Inferior parietal cortex (tissue), 1 donor: Measurements from ENCODE around the gene CRYL1.

Source experiments
- DNase-seq: peaks from one replicate; pipeline ENCODE4 v3.0.0-alpha.2; 2016; ENCODE audit errors: extremely low spot score

The CRYL1 gene

DNA sequence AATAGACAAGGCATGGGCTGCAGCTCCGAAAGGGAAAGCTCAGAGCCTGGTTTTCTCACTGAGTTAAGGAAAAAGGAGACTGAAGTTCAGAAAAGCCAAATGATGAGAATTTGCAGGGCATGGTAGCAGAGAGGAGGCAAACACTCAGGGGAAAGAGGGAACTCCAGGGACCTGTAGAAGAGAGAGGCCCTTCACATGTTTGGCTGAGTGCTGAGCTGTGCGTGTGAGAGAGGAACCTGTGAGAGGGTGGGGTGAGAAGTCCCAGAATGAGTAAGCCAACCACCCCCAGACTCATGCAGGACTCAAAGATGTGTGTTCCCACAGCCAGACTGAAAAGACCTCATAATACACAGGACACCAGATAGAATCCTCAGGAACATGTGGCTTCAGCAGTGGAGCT lies 2.8 kb upstream of the CRYL1 start:
- no peak for DNase-seq

DNA sequence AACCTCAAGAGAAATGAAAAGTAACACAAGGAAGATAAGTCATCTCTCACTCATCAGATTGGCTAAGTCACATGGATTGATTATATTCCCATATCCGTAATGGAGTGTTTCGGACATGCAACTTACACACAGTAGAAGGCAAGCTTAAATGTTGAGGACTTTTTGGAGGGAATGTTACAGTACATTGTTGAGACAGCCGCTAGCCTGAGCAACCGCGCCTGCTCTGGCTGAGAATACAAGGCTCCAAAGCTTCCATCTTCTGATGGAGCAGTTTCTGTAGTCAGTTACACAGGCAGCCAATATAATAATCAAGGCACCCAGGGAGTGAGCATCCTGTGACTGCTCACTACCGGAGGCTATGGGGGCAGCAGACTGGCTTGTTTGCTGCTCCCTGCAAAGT lies 1.0 kb upstream of the CRYL1 start:
- DNase-seq = no peak

DNA sequence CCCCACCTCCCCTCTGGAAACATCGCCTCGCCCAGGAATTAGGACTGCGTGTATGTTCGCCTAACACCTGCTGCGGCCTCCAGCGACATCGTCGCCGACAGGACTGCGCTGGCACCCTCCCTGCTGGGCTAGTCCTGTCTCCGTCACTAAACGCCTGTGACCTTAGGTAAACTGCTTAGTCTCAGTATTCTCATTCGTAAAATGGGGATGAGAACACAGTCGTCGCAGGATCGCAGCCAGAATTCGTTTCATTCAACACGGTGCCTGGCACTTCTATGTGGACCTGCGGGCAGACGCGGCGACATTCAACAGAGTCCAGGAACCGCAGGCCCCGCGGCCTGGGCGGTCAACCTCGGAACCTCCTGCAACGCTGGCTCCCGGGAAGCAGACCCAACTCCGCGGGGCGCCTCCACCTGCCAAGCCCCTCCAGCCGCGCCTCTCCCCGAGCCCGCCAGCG lies 485 bp downstream of the CRYL1 start:
- peak; percentile 49 for DNase-seq

DNA sequence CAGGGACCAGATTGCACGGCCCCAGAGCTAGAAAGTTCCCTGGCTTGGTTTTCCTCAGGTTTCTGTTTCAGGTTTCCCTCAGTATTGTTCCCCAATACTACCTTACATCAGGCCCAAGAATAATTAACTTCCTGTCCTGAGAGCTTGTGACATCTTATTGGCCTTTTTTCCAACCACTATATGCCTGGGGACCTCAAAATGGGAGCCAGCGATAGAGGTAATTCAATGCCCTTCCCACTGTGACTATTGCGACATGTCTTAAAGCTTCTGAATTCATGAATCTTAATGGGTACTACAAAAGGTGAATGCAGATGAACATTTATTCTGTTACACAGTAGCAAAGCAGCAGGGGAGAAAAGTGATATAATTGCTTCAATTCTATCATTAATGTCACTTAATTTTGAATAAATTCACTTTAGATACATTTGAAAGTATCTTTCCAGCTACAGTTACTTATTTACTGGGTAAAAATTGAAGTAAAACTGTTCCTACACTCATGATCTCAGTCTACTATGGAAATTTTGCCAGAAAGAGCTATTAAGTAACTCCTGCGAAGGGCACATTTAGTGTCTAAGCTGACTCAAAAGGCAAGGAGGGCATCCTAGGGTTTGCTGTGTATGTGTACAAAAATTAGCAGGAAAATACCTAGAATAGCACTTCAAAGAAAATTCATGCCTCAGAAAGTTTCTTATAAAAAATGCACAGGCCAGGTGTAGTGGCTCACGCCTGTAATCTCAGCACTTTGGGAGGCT lies 4.1 kb downstream of the CRYL1 start:
- no peak for DNase-seq

DNA sequence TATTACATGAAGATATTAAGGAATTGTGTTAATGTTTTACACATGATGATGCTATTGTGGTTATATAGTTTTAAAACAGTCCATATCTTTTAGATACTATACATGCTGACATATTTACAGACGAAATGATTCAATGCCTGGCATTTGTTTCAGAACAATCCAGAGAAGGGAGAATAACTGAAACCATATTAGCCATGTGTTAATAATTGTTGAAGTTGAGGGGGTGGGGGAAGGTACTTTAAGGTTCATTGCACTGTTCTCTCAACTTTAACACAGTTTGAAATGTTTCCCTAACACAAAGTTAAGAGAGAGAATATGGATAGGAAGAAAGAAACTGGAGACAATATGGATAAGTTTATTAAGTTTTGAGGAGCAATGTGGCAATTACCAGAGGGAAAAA lies 5.8 kb downstream of the CRYL1 start:
- no peak for DNase-seq

DNA sequence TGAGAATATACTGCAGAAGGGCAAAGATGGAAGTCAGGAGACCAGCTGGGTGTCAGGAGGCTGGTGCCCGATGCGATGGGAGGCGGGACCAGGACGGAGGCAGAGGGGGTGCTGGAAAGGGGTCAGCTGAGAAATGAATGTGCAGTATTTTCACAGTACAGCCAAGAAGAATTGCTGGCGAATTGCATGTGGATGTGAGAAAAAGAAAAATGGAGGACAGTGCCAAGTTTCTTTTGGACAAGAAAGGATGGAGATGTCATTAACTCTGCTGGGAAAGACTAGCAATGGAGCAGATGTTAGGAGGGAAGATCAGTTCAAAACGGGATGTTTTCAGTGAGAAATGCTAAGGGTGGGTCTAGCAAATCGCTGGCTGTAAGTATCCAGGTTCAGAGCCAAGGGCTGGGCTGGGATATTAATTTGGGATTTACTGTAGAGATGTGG lies 7.0 kb downstream of the CRYL1 start:
- no peak for DNase-seq

DNA sequence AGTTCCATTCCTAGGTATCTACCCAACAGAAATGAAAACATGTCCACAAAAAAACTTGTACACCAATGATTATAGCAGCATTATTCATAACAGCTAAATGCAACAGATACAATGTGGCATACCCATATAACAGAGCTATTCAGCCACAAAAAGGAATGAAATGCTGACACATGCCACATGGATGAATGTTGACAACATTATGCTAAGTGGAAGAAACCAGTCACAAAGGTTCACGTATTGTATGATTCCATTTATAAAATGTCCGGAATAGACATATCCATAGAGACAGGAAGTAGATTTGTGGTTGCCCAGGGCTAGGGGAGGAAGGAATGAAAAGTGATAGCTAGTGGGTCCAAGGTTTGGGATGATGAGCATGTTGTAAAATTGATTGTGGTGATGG lies 10.8 kb downstream of the CRYL1 start:
- no peak for DNase-seq

DNA sequence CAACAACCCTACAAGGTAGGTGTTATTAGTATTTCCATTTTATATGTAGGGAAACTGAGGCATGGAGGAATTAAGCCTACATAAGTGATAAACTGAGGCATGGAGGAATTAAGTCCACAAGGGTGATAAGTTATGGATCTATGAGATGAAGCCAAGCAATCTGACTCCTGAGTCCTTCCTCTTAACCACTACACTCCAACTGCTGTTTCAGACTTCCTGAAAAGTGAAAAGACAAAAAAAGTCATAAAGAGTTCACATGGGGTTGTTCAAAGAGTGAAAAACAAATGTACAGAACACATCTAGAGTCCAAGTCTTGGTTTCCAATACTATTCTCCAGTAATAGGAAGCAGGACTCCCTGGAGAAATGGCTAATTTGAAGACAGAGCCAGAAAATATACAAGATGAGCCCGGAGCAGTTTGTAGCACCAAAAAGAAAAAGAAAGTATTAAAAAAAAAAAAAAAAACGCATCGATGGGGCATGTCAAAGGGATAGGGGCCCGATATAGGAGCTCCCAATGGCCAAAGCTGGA lies 12.1 kb downstream of the CRYL1 start:
- no peak for DNase-seq

DNA sequence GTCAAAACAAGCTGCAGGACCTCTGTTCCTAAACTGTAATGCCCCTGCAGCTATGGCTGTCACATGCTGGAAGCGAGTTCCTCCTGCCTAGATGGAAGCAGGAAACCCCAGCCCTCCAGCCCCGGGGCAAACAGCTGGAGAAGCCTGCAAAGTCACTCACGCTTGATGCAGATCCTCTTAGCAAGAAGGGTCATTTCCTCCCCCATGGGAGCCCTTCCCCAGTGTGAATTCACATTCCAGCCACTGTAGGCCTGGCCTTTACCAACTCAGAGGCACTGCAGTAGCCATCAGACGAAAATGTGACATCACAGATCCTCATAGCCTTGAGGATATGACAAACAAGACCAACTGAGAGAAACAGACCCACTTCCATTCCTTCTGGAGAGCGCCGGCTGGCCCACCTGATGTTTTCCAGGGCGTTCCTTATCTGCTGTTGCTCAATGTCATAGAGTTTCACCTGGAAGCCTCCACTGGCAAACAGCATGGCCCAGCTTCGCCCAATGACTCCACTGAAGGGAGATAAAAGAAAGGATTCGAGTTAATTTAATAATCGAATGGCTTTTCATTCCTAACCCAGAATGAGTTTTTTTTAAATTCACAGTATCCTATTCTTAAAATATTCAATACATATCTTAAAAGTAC lies 13.5 kb downstream of the CRYL1 start:
- DNase-seq = no peak

DNA sequence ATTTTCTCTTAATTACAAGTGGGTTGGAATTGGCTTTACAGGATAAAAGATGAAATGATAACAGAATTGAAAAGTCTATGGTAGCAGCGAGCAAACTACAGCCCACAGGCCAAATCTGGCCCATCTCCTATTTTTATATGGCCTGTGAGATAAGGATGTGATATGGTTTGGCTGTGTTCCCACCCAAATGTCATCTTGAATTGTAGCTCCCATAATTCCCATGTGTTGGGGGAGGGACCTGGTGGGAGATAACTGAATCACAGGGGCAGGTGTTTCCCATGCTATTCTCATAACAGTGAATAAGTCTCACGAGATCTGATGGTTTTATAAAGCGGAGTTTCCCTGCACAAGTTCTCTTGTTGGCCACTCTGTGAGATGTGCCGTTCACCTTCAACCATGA lies 19.0 kb downstream of the CRYL1 start:
- no peak for DNase-seq

DNA sequence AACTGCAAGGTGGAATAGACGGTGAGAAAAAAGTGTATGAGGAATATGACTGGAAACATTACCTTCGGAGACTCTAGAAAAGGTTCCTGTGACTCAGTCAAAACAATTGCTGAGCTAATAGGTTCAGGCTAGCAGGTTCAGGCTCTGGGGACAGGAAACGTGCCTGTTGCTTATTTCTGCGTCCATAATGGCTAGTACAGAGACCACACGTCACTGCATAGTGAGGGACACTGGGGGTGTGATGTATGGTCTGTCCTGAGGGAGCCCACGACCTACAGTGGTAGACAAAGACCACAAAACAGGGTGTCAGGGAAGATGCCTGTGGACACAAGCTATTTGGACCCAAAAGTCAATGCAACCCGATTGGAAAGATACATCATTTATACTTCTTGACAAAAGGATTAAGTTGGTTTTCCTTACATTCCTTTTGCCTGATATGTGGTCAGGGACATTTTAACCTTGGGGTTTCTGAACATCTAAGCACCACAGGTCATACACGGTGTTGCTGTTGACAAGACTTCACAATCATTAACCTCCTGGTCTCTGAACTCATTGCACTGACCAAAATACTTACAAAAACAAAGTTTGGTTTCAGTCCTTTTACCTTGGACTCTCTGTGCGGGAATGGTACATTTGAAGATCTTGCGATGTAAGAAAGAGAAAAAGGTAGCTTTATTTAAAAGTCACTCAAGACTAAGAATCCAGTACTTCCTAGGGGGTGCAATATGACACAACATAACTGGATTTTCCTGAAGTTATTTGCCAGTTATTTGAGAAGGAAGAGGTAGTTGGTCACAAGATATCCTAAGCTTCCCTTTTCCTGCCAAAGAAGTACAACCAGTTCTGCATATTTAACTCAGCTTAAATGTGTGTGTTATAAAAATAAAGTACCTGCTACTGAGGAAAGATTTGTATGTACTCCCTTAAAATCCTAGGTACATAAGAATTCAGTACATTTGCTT lies 20.0 kb downstream of the CRYL1 start:
- no peak for DNase-seq

DNA sequence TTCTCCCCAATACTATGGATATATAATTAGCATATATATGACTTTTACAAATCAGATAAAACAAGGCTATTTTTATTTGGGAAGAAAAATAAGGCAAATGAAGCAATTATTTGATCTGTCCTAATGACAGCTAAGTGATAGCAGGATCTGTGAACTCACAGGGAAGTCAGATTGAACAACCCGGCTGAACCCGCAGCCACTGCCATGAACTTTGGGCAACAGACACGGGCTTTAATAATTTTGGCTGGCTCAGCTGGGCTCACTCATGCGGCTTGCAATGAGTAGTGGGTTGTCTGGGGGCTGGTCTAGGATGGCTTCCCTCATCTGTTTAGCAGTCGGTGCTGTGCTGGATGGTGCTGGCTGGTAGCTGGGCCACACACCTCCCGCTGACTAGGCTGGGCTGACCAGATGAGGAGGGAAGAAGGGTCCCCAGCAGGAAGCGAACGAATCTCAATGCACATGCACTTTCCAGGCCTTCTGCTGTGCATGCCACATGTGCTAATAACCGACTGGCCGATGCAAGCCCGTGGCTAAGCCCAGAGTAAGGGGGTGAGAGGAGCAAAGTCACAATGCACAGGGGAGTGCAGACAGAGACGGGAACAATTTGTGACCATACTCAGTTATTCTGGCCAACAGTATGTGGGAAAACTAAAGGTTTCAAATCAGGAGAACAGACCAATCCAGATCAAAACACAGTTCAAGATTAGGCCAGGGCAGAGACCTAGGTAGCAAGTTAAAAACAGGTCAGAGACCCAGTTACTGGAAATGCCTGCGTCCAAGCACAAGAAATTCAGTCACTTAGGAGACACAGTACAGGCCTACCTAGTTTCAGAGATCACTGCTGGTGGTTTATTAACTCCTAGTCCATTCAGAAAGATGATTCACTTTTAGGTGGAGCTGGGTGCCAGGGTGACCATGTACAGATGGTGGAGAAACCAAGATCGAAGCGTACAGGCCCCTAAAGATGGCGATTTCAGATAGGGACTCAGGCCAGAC lies 22.3 kb downstream of the CRYL1 start:
- DNase-seq = no peak

DNA sequence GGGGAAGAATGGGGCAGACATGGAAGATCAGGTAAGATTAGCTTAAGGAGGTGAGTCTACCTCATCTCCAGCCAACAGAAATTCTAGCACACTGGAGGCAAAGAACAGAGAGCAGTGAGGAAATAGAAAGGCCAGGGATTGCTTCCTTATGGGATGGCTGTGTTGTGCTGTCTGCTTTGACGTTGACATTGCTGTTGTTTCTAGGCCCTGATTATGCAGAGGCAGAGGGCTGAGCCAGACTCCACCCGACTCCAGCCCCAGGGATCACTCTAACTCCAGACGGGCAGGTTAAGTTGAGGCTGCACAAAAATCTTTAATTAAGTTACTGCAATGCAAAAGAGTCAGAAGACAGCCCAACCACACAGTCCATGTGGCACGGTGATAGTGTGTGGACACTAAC lies 24.1 kb downstream of the CRYL1 start:
- no peak for DNase-seq

DNA sequence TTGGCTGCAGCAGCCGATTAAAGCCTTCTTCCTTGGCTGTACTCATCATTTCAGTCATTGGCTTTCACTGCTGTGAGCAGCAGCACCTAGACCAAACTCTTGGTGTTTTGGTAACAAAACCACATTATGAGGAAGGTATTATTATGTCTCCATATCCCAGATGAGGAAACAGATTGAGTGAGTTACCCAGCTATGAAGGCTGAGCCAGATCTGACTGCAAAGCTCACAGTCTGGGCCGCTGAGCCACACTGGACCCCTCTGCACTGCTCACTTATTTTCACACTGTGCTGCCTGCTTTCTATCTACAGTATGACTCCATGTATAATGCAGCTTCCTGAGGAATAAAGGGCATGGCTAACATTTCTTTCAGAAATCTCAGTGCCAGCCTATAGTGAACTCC lies 24.5 kb downstream of the CRYL1 start:
- DNase-seq = no peak

DNA sequence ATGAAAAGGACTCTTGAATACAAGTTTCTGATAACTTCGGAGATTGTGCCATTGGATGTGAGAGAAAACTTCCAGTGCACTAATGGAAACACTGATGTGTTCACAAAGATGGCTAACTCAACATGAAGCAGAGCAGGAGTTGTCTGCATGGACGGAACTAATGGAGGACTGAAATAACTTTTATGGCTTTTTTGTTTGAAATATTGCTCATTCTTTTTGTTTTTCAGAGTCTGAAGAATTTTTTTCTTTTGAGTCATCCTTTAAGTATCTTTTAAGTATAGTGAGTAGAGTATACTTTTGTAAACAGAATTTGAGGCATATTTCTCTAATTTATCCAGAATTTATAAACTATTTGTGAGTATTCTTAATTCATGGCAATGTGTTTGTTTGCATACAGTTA lies 25.7 kb downstream of the CRYL1 start:
- DNase-seq = no peak

DNA sequence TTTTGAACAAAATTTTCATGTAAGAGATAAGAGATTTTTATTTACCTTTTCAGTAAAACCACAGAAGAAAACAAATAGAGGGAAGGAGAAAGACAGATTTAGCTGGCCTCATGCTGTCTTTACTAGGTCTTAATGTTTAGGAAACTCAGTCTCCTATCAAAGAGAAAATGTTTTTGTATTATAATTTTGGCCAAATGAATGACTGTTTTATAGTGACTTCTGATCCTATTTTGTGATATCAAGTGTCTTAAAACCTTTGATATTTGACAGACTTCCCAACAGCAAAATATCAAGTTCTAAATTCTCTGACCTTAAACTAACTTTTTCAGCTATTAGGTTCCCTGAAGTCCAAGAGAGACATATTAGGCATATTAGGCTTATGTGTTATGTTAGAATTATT lies 27.0 kb downstream of the CRYL1 start:
- no peak for DNase-seq

DNA sequence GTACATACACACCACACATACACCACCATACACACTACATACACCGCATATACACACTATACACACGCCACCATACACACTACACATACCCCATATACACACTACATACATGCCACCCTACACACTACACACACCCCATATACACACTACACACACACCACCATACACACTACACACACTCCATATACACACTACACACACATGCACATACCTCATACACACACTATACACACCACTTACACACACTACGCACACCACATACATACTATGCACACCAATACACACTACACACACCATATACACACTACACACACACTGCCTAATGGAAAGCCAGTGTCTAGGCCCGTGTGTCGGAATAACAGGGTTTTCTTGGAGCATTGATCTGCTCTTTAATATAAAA lies 27.5 kb downstream of the CRYL1 start:
- no peak for DNase-seq

DNA sequence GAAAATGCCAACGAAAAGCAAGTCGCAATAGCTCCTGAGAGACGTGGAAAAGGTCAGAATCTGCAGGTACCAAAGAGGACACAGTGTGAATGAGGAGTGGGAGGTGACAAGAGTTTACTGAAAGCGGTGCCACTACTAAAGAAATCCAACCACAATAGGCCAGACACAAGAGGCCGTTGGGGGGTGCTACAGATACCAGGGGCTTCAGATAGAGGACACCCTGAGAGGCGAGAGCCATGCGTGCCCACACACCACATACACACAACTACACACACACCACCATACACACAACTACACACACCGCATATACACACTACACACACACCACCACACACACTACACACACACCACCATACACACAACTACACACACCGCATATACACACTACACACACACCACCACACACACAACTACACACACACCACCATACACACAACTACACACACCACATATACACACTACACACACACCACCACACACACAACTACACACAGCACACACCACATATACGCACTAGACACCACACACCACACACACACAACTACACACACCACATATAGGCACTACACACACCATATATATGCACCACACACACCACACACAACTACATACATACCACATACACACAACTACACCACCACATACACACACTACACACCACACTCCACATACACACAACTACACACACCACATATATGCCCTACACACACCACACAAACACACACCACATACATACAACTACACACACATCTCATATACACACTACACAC lies 28.5 kb downstream of the CRYL1 start:
- no peak for DNase-seq

DNA sequence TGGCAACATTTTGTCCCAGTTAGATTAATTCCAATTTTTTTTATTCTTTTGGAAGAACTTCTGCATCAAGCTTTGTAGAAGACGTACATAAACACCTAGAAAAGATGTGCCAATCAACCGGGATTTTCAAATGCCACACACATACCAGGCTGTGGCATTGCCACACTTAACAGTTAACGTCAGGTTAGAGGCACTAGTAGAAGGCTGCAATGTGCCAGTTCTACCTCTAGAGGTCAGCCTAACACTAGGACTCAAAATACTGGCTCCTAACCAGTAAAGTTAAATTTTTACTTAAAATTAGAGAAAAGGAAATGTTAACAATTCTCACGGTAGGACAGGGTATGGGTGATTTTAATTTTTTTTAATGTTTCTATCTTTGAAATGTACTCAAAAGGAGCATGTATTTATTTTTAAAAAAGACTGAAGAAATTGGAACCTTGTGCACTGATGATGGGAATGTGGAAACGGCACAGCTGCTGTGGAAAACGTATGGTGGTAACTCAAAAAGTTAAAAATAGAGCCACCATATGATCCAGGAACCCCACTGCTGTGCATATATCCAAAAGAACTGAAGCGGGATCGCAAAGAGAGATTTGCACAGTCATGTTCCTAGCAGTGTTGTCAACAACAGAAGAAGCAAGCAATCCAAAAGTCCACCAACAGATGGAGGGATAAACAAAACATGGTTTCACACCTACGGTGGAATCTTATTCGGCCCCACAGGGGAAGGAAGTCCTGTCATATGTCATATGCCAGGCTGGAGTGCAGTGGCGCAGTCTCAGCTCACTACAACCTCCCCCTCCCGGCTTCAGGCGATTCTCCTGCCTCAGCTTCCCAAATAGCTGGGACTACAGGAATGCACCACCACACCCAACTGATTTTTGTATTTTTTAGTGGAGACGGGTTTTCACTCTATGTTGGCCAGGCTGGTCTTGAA lies 30.3 kb downstream of the CRYL1 start:
- peak; percentile 93 for DNase-seq
